Activated CD4-positive, alpha-beta T cell treated with anti-CD3 and anti-CD28 coated beads, Interleukin-2, Interleukin-6, amounts not matched to agents 100 ng/mL and 50 ng/mL, durations not matched to agents 16 hours and 8 hours (primary cell): ENCODE results near the gene TRAK1.

ENCODE experiments used
- DNase-seq: peaks from one replicate; pipeline ENCODE4 v3.0.0-alpha.2; 2020

TRAK1 gene

DNA sequence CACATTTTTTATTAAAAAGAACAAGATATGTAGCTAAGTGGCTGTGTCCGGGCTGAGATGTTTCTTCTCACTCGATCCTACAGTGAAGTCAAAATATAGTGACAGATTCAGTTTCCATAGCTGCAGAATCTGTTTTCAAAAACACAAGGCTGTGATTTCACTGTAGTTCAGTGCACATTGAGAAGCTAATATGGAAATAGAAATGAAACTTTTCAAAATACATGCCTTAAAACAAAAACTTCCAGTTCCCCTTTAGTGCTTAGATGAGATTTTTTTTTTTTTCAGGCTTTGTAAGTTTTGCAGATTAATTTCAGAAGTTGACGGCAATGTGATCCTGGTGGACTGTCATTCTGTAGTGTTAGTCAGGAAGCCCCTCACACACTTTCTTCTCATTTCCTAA, 23.8 kb upstream of the TRAK1 start:
- no peak for DNase-seq

DNA sequence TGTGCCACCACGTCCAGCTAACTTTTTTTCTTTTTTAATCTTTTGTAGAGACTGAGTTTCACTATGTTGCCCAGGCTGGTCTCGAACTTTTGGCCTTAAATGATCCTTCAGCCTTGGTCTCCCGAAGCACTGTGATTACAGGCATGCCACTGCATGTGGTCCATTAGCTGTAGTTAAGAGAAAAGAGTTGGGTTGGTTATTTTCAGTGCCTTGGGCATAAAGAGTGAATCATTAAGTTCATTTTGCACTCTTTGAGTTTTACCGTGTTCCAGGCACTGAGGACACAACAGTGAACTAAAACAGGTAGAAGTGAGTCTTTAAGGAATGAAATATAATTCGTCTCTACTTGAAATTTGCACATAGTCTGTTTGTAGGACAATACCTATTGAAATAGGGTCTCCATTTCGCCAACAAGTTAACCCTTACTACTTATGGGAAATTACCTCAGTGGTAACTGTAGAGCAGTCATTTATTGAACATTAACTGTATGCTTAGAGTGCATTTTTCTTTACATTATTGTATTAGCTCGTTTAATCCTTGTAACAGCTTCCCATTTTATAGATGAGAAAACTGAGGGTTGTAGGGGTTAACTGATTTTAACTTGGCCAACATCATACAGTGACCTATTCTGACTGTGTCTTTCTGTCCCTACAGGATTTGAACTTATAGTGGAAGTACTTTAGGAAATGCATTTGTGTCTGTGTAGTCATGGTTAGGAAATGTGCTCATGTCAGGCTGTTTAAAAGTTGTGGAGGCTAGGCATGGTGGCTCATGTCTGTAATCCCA, 22.7 kb upstream of the TRAK1 start:
- DNase-seq = no peak

- no peak for DNase-seq
Measured at GRCh38 chr3:42070089-42070488, 21.1 kb upstream of the TRAK1 start.

- no peak for DNase-seq
Measured at GRCh38 chr3:42070524-42070923, 20.6 kb upstream of the TRAK1 start.

GRCh38 chr3:42071904-42072812, 19.0 kb upstream of the TRAK1 start:
- DNase-seq = no peak

- no peak for DNase-seq
Measured at GRCh38 chr3:42072831-42073301, 18.3 kb upstream of the TRAK1 start.

GRCh38 chr3:42077785-42078184, 13.4 kb upstream of the TRAK1 start:
- no peak for DNase-seq

DNA sequence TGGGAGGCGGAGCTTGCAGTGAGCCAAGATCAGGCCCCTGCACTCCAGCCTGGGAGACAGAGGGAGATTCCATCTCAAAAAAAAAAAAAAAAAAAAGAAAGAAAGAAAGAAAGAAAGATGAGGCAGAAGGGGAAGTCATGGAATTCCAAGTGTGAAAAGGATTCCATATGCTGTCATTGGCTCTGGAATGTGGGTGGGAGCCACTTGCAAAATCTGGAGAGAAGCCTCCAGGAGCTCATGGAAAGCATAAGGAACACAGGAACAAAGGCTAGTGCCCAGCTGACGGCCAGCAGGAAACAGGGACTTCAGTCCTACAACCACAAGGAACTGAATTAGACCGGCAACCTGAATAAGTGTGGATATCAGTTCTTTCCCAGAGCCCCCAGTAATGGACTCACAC, 12.5 kb upstream of the TRAK1 start:
- no peak for DNase-seq

GRCh38 chr3:42079701-42080452, 11.3 kb upstream of the TRAK1 start:
- DNase-seq = no peak

GRCh38 chr3:42080453-42080872, 10.7 kb upstream of the TRAK1 start:
- peak; percentile 59 for DNase-seq

GRCh38 chr3:42081838-42082473, 9.2 kb upstream of the TRAK1 start:
- DNase-seq = peak; percentile 60

DNA sequence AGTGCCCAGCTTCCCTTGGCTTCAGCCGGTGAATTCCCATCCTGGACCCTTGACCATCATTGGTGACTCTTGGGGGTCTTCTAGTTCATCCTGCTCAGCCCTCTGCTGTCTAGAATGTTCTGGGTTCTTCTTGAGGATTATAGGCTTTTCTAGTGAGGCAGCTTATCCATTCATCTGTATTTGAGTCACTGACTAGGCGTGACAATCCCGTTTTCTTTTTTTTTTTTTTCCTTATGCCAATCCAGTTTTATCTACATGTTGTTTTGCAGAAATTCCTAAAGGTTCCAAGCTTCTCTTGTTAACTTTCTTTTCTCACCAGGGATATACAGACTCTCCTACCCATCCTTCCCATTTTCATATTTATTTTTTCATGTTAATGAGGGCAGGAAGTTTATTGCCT, 6.6 kb upstream of the TRAK1 start:
- no peak for DNase-seq

GRCh38 chr3:42085641-42086376, 5.3 kb upstream of the TRAK1 start:
- no peak for DNase-seq

DNA sequence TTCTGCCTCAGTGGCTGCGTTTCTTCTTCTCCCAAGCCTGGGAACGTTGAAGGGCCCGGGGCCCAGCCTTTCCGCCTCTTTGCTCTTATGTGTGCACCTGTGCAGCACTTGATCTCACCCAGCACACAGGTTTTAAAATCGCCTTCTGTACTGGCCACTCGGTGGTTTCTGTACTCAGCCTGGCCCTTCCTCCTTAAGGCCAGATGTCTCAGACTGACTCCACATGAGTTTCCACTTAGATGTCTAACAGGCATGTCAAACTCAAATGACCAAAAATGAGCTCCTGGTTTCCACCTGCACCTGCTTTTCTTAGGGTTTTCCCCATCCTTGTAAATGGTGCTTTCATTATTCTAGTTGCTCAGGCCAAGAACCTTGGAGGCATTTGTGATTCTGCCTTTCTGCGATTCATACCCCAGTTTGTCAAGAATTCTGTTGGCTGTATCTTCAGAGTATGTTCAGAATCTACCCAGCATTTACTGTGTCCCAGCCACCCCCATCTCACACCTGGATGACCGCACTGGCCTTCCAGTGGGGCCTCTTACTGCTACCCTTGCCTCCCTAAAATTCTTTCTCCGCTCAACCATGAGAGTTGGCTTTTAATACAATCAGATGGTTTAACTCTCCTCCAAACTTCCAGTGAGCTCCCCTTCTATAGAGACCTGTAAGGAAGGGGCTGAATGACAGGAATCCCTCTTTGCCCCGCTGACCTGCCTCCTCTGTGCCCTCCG, 2.2 kb upstream of the TRAK1 start:
- no peak for DNase-seq

GRCh38 chr3:42092006-42092405, 849 bp downstream of the TRAK1 start:
- peak; percentile 32 for DNase-seq

DNA sequence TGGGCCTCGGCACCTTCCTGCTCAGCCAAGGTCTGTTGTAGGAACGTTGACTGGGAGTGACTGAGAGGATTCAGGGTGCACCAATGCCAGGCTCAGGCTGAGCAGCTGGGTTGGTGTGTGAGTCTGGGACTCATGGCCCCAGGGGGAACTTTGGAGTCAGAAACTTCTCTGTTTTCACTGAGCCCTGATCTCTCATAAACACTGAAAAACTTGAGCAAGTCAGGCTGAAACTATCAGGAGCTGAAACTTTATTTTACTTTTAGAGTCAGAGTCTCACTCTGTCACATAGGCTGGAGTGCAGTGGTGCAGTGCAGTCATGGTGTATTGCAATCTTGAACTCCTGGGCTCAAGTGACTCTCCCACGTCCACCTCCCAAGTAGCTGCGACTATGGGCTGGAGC, 3.0 kb downstream of the TRAK1 start:
- DNase-seq = no peak

GRCh38 chr3:42094691-42095391, 3.7 kb downstream of the TRAK1 start:
- no peak for DNase-seq

DNA sequence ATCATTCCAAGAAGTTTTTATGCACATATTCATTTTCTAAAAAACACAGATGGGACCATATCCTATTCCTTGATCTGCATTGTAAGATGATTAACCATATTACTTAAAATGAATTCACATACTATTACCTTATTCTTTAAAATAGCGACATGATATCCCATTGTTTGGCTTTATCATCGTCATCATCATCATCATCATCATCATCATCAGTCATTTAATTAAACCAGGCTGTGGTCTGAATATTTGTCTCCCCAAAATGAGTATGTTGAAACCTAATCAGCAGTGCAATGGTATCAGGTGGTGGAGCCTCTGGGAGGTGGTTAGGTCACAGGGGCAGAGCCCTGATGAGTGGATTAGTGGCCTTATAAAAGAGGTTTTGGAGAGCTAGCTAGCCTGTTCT, 4.4 kb downstream of the TRAK1 start:
- DNase-seq = no peak

- no peak for DNase-seq
Measured at GRCh38 chr3:42096796-42097565, 5.8 kb downstream of the TRAK1 start.

DNA sequence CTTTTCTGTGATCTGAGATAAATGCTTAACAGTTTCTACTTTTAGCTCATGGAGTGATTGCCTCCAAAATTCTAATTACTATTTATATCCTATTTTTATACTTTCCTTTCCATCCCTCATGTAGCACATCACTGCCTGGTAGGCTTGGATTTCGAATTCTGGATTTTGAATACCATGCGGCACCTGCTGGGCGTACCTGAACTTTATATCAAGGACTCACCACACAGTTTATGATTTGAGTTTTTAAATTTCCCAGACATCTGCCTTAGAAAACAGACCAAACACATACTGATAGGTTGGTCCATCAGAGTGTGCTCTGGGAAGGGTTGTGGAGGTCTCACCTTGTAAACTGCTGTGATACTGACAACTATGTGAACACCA, 6.4 kb downstream of the TRAK1 start:
- DNase-seq = no peak
